GM12874 (cell line): ENCODE measurements around the gene PLEKHJ1.

Source experiments
- CTCF ChIP-seq: IDR thresholded peaks from 2 replicates; pipeline ENCODE4 v1.5.1; 2011; ENCODE audit warnings: low read depth, mild to moderate bottlenecking, control low read depth, low read length, moderate library complexity; ENCODE audit not compliant: insufficient read depth

PLEKHJ1 gene

GRCh38 chr19:2223959-2224358 lies 12.2 kb downstream of the PLEKHJ1 start:
- no peak for TF ChIP-seq CTCF

GRCh38 chr19:2223391-2223790 lies 12.7 kb downstream of the PLEKHJ1 start:
- TF ChIP-seq CTCF: no peak

GRCh38 chr19:2221918-2222317 lies 14.2 kb downstream of the PLEKHJ1 start:
- no peak; the same call in 1 of the 2 replicates for TF ChIP-seq CTCF

GRCh38 chr19:2221250-2221831 lies 14.8 kb downstream of the PLEKHJ1 start:
- no peak for TF ChIP-seq CTCF

- no peak for TF ChIP-seq CTCF
These were observed 16.4 kb downstream of the PLEKHJ1 start for GRCh38 chr19:2219726-2220125.

- TF ChIP-seq CTCF: no peak
These were observed 18.5 kb downstream of the PLEKHJ1 start for GRCh38 chr19:2217591-2217990.

GRCh38 chr19:2216361-2217225 lies 19.5 kb downstream of the PLEKHJ1 start:
- no peak for TF ChIP-seq CTCF
